HepG2 (cell line): ENCODE data around the gene RCBTB1. TPM values are rescaled to one million over a fixed set of nuclear protein-coding genes. Genes with fewer than 3 reads are reported as not detected.

ENCODE experiments used
- ASH2L ChIP-seq: fragments of 300-600, 200-600 bp; sonication (generic); IDR thresholded peaks from 2 replicates; pipeline ENCODE4 v1.7.0; 2017; ENCODE audit warnings: low read depth, mild to moderate bottlenecking, moderate library complexity, mixed read lengths, low read length; ENCODE audit not compliant: insufficient read length
- FIP1L1 ChIP-seq: fragments of 200-400 bp; formaldehyde crosslinking; IDR thresholded peaks from 2 replicates; pipeline ENCODE4 v1.6.1; 2018; ENCODE audit warnings: low read depth, mild to moderate bottlenecking, low read length, moderate library complexity, borderline replicate concordance; ENCODE audit not compliant: insufficient read depth
- HHEX ChIP-seq: IDR thresholded peaks from 2 replicates; pipeline ENCODE4 v1.6.1; 2016; ENCODE audit warnings: control low read depth
- KDM5A ChIP-seq: fragments of 200-600 bp; sonication (generic); IDR thresholded peaks from 2 replicates; pipeline ENCODE4 v1.7.0; 2018; ENCODE audit warnings: antibody characterized with exemption, mild to moderate bottlenecking, low read length, borderline replicate concordance
- MYNN ChIP-seq: sonication (generic); formaldehyde crosslinking; IDR thresholded peaks from 2 replicates; pipeline ENCODE4 v1.4.0; 2020; ENCODE audit warnings: mild to moderate bottlenecking, low read depth, missing genetic modification reagents
- SP5 ChIP-seq: IDR thresholded peaks from 2 replicates; pipeline ENCODE4 v1.6.1; 2016; ENCODE audit warnings: low read depth, borderline replicate concordance
- ZNF337 ChIP-seq: sonication (generic); formaldehyde crosslinking; IDR thresholded peaks from 2 replicates; pipeline ENCODE4 v1.5.1; 2020; ENCODE audit warnings: missing genetic modification reagents, low read depth, mild to moderate bottlenecking, borderline replicate concordance
- ZNF546 ChIP-seq: sonication (generic); formaldehyde crosslinking; conservative IDR thresholded peaks from 2 replicates; pipeline ENCODE4 v1.8.1; 2023; ENCODE audit warnings: mild to moderate bottlenecking, missing genetic modification reagents
- ZNF570 ChIP-seq: sonication (generic); formaldehyde crosslinking; IDR thresholded peaks from 2 replicates; pipeline ENCODE4 v1.4.0; 2020; ENCODE audit warnings: mild to moderate bottlenecking, missing genetic modification reagents, borderline replicate concordance
- ZNF660 ChIP-seq: sonication (generic); formaldehyde crosslinking; IDR thresholded peaks from 2 replicates; pipeline ENCODE4 v1.5.1; 2020; ENCODE audit warnings: mild to moderate bottlenecking, low read depth, missing genetic modification reagents, borderline replicate concordance
- polyA plus RNA-seq, 8 experiments: library from polyadenylated mRNA; depleted of rRNA in 3 of 8; stranded (reverse) in 7 of 8; unstranded in 1 of 8; fragments of >200 nt; fragmentation: Illumina TruSeq in 4 of 8; extraction: Trizol in 4 of 8; gene quantifications; 2 replicates each; pipeline versions ENCODE4 v1.2.1 to v1.2.3, GENCODE V29; 2011 to 2016; ENCODE audit warnings: low read depth in 4 of 8, missing spikeins in 1 of 8, mixed read lengths in 1 of 8; ENCODE audit not compliant: insufficient read depth in 1 of 8
- total RNA-seq, 5 experiments: library from RNA; depleted of rRNA; stranded (reverse); fragments of >200 nt; fragmentation: Illumina TruSeq; extraction: Trizol; gene quantifications; 2 replicates each; pipeline ENCODE4 v1.2.3, GENCODE V29; 2016; ENCODE audit warnings: low read depth in 1 of 5
- TF ChIP-seq, protein P1 (sequence below): fragments of 450-650 bp; IDR thresholded peaks from 2 replicates; pipeline ENCODE4 v1.6.1; 2017; ENCODE audit warnings: mild to moderate bottlenecking
- TF ChIP-seq, protein P2 (sequence below): sonication (generic); formaldehyde crosslinking; IDR thresholded peaks from 2 replicates; pipeline ENCODE4 v1.4.0; 2020; ENCODE audit warnings: missing genetic modification reagents
- TF ChIP-seq, protein P3 (sequence below): sonication (generic); formaldehyde crosslinking; IDR thresholded peaks from 2 replicates; pipeline ENCODE4 v1.4.0; 2020; ENCODE audit warnings: mild to moderate bottlenecking, missing genetic modification reagents
- TF ChIP-seq, protein P4 (sequence below): sonication (generic); formaldehyde crosslinking; IDR thresholded peaks from 2 replicates; pipeline ENCODE4 v1.4.0; 2020; ENCODE audit warnings: mild to moderate bottlenecking, missing genetic modification reagents

The RCBTB1 gene
- total and polyA plus RNA-seq, 2 of the 13 experiments (the other 11 are each of a cell fraction or from before 2014, with no cell fraction given), result 13.4 to 21.6 TPM

DNA sequence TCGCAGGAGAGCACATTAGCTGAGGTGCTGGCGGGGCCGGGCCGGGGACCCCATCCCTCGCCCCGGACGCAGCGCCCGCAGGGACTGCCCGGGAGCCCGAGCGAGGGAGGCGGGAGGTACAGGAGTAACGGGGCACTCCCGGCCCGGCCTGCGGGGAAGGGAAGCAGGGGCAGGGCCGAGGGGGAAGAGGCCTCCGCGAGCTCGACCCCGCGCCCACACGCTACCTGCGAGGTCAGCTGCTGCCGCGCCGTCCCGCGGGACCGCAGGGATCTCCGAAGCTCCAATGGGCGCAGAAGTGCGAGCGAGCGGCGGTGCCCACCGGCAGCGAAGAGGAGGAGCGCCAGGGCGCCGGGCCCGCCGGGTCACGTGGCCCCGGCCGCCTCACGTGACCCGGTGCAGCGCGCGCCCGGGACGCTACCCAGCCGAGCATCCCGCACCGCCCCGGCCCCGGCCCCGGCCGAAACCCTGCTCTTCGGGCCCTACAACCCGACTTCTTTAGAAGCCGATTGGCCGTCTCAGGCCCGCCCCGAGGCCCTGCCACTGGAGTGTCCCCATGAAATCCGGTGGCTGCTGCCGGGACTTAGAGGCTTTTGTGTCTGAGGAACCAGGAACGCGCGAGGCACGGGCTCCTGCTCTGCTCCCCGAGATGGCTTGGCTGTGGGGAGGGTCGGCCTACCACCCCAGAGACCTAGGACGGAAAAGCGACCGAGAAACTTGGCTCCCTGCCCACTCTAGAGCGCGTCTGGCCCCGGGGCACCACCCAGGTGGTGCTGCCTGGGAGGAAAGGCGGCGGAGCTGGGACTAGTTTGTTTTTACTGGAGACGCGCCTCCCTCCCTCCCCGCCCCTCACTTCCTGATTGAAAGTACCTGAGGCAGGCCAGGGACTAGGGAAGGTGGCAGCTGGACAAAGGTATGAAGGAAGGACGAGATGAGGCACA is at the start of gene RCBTB1 (continued):
- TF ChIP-seq, protein P1, sequence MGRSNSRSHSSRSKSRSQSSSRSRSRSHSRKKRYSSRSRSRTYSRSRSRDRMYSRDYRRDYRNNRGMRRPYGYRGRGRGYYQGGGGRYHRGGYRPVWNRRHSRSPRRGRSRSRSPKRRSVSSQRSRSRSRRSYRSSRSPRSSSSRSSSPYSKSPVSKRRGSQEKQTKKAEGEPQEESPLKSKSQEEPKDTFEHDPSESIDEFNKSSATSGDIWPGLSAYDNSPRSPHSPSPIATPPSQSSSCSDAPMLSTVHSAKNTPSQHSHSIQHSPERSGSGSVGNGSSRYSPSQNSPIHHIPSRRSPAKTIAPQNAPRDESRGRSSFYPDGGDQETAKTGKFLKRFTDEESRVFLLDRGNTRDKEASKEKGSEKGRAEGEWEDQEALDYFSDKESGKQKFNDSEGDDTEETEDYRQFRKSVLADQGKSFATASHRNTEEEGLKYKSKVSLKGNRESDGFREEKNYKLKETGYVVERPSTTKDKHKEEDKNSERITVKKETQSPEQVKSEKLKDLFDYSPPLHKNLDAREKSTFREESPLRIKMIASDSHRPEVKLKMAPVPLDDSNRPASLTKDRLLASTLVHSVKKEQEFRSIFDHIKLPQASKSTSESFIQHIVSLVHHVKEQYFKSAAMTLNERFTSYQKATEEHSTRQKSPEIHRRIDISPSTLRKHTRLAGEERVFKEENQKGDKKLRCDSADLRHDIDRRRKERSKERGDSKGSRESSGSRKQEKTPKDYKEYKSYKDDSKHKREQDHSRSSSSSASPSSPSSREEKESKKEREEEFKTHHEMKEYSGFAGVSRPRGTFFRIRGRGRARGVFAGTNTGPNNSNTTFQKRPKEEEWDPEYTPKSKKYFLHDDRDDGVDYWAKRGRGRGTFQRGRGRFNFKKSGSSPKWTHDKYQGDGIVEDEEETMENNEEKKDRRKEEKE, result no peak
- TF ChIP-seq ASH2L, result peak; percentile 75
- no peak for TF ChIP-seq ZNF570 (CRISPR knock-in tag)
- no peak for TF ChIP-seq FIP1L1
- TF ChIP-seq, protein P2, sequence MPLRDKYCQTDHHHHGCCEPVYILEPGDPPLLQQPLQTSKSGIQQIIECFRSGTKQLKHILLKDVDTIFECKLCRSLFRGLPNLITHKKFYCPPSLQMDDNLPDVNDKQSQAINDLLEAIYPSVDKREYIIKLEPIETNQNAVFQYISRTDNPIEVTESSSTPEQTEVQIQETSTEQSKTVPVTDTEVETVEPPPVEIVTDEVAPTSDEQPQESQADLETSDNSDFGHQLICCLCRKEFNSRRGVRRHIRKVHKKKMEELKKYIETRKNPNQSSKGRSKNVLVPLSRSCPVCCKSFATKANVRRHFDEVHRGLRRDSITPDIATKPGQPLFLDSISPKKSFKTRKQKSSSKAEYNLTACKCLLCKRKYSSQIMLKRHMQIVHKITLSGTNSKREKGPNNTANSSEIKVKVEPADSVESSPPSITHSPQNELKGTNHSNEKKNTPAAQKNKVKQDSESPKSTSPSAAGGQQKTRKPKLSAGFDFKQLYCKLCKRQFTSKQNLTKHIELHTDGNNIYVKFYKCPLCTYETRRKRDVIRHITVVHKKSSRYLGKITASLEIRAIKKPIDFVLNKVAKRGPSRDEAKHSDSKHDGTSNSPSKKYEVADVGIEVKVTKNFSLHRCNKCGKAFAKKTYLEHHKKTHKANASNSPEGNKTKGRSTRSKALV, result peak; percentile 74
- no peak for TF ChIP-seq MYNN (CRISPR knock-in tag)
- TF ChIP-seq SP5 (CRISPR knock-in tag), result 0 out of 2 replicates have a peak, but pooled peaks have one; percentile 40
- TF ChIP-seq, protein P3, sequence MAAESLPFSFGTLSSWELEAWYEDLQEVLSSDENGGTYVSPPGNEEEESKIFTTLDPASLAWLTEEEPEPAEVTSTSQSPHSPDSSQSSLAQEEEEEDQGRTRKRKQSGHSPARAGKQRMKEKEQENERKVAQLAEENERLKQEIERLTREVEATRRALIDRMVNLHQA, result no peak
- TF ChIP-seq ZNF337 (CRISPR knock-in tag), result no peak
- TF ChIP-seq ZNF660 (CRISPR knock-in tag), result no peak
- TF ChIP-seq, protein P4, sequence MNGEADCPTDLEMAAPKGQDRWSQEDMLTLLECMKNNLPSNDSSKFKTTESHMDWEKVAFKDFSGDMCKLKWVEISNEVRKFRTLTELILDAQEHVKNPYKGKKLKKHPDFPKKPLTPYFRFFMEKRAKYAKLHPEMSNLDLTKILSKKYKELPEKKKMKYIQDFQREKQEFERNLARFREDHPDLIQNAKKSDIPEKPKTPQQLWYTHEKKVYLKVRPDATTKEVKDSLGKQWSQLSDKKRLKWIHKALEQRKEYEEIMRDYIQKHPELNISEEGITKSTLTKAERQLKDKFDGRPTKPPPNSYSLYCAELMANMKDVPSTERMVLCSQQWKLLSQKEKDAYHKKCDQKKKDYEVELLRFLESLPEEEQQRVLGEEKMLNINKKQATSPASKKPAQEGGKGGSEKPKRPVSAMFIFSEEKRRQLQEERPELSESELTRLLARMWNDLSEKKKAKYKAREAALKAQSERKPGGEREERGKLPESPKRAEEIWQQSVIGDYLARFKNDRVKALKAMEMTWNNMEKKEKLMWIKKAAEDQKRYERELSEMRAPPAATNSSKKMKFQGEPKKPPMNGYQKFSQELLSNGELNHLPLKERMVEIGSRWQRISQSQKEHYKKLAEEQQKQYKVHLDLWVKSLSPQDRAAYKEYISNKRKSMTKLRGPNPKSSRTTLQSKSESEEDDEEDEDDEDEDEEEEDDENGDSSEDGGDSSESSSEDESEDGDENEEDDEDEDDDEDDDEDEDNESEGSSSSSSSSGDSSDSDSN (CRISPR knock-in tag), result peak; percentile 88
- TF ChIP-seq KDM5A, result peak; percentile 84
- TF ChIP-seq ZNF546, result no peak; the same call in 1 of the 2 replicates
- no peak for TF ChIP-seq HHEX
